OCI-LY1 (cell line): Measurements from ENCODE around the gene ADAM33.

Experiments
- H2AFZ ChIP-seq: fragments of 200-600 bp; sonication (generic), shearing (Covaris generic); 2 replicates; pipeline ENCODE4 v1.6.0; 2014; ENCODE audit warnings: antibody characterized with exemption, mild to moderate bottlenecking, low read length
- H3F3A ChIP-seq: fragments of 200-600 bp; sonication (generic), shearing (Covaris generic); 2 replicates; pipeline ENCODE4 v1.6.0; 2014; ENCODE audit warnings: mild to moderate bottlenecking, antibody characterized with exemption, low read length, moderate library complexity; ENCODE audit not compliant: insufficient read depth
- H3K27ac ChIP-seq: fragments of 200-600 bp; sonication (generic); 2 replicates; pipeline ENCODE4 v1.5.1; 2014; ENCODE audit warnings: low read length, mixed run types, mild to moderate bottlenecking, low read depth; ENCODE audit not compliant: poor library complexity, severe bottlenecking
- H3K27me3 ChIP-seq: fragments of 200-600 bp; sonication (generic); 2 replicates; pipeline ENCODE4 v1.6.0; 2014; ENCODE audit warnings: antibody characterized with exemption, mild to moderate bottlenecking, low read length, moderate library complexity; ENCODE audit not compliant: insufficient read depth
- H3K36me3 ChIP-seq: fragments of 200-600 bp; sonication (generic); 2 replicates; pipeline ENCODE4 v1.6.1; 2014; ENCODE audit warnings: mild to moderate bottlenecking, antibody characterized with exemption, low read length, moderate library complexity, mixed read lengths; ENCODE audit not compliant: insufficient read depth
- H3K4me1 ChIP-seq: fragments of 200-600 bp; sonication (generic); 2 replicates; pipeline ENCODE4 v1.5.1; 2014; ENCODE audit warnings: mild to moderate bottlenecking, low read length, moderate library complexity; ENCODE audit not compliant: insufficient read depth, severe bottlenecking
- H3K4me2 ChIP-seq: fragments of 200-600 bp; sonication (generic), shearing (Covaris generic); 2 replicates; pipeline ENCODE4 v1.6.1; 2014; ENCODE audit warnings: low read length
- H3K4me3 ChIP-seq: fragments of 200-600 bp; sonication (generic); 2 replicates; pipeline ENCODE4 v1.5.1; 2014; ENCODE audit warnings: low read length, low read depth, mild to moderate bottlenecking, mixed read lengths; ENCODE audit not compliant: poor library complexity, severe bottlenecking
- H3K79me2 ChIP-seq: fragments of 200-600 bp; shearing (Covaris generic); 2 replicates; pipeline ENCODE4 v1.6.1; 2016; ENCODE audit warnings: mixed run types, low read length, mixed read lengths; ENCODE audit not compliant: insufficient read depth
- H3K9ac ChIP-seq: fragments of 200-600 bp; sonication (generic), shearing (Covaris generic); 2 replicates; pipeline ENCODE4 v1.6.1; 2014; ENCODE audit warnings: mild to moderate bottlenecking, low read length, mixed read lengths
- H3K9me2 ChIP-seq: fragments of 200-600 bp; sonication (generic), shearing (Covaris generic); 2 replicates; pipeline ENCODE4 v1.6.1; 2014; ENCODE audit warnings: low read depth, mild to moderate bottlenecking, low read length, mixed read lengths
- H3K9me3 ChIP-seq: fragments of 200-600 bp; shearing (Covaris generic); 2 replicates; pipeline ENCODE4 v1.6.1; 2014; ENCODE audit warnings: low read length, mixed read lengths
- H4K20me1 ChIP-seq: fragments of 200-600 bp; sonication (generic), shearing (Covaris generic); 2 replicates; pipeline ENCODE4 v1.6.0; 2016; ENCODE audit warnings: mild to moderate bottlenecking, low read length; ENCODE audit not compliant: insufficient read depth
- EZH2 ChIP-seq: fragments of 200-600 bp; sonication (generic), shearing (Covaris generic); IDR thresholded peaks from 2 replicates; pipeline ENCODE4 v1.8.0; 2017; ENCODE audit warnings: borderline replicate concordance, mixed run types, mild to moderate bottlenecking, antibody characterized with exemption, low read length, moderate library complexity, mixed read lengths
- TF ChIP-seq, protein P1 (sequence below): fragments of 200-600 bp; sonication (generic), shearing (Covaris generic); IDR thresholded peaks from 2 replicates; pipeline ENCODE4 v1.5.1; 2017; ENCODE audit warnings: mild to moderate bottlenecking, antibody characterized with exemption, low read length, moderate library complexity, mixed read lengths

Gene ADAM33

GRCh38 chr20:3648951-3649350, 32.9 kb downstream of the ADAM33 start:
- no peak overlapping the region for H2AFZ ChIP-seq
- H3K9ac ChIP-seq, result no peak overlapping the region
- H3K79me2 ChIP-seq, result no peaks in the 10 kb centered on the region
- no peaks in the 10 kb centered on the region for H3K9me3 ChIP-seq
- H3K4me1 ChIP-seq, result peaks cover 29% of the 10 kb centered on the region
- no peak overlapping the region for H3K4me2 ChIP-seq
- no peaks in the 10 kb centered on the region for H3K9me2 ChIP-seq
- H3K27ac ChIP-seq, result no peak overlapping the region
- H3K4me3 ChIP-seq, result no peak overlapping the region
- no peak for TF ChIP-seq EZH2
- TF ChIP-seq, protein P1, sequence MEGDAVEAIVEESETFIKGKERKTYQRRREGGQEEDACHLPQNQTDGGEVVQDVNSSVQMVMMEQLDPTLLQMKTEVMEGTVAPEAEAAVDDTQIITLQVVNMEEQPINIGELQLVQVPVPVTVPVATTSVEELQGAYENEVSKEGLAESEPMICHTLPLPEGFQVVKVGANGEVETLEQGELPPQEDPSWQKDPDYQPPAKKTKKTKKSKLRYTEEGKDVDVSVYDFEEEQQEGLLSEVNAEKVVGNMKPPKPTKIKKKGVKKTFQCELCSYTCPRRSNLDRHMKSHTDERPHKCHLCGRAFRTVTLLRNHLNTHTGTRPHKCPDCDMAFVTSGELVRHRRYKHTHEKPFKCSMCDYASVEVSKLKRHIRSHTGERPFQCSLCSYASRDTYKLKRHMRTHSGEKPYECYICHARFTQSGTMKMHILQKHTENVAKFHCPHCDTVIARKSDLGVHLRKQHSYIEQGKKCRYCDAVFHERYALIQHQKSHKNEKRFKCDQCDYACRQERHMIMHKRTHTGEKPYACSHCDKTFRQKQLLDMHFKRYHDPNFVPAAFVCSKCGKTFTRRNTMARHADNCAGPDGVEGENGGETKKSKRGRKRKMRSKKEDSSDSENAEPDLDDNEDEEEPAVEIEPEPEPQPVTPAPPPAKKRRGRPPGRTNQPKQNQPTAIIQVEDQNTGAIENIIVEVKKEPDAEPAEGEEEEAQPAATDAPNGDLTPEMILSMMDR, result no peak
- no peaks in the 10 kb centered on the region for H3F3A ChIP-seq
- H3K36me3 ChIP-seq, result no peaks in the 10 kb centered on the region
- H4K20me1 ChIP-seq, result no peaks in the 10 kb centered on the region
- H3K27me3 ChIP-seq, result no peaks in the 10 kb centered on the region; the same call in 1 of the 2 replicates

- H3F3A ChIP-seq, result no peaks in the 10 kb centered on the region
Observed at GRCh38 chr20:3647473-3647872, 34.3 kb downstream of the ADAM33 start.

DNA sequence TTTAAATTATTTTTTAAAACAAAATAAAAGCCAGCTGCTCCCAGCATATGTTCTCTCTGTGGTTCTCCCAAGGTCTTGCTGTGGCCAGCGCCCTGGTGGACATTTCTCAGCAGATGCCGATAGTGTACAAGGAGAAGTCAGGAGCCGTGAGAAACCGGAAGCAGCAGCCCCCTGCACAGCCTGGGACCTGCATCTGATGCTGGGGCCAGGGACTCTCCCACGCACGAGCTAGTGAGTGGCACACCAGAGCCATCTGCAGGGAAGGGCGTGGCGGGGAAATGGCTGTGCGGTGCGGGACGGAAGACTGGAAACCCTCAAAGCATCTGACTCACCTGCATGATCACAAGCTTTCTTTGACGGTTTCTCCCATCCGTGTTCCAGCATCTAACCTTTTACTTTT, 35.2 kb downstream of the ADAM33 start:
- no peaks in the 10 kb centered on the region for H3K79me2 ChIP-seq
- no peak overlapping the region for H2AFZ ChIP-seq
- H3K27ac ChIP-seq, result no peak overlapping the region
- no peak overlapping the region for H3K4me3 ChIP-seq
- H3K27me3 ChIP-seq, result no peaks in the 10 kb centered on the region; the same call in 1 of the 2 replicates
- no peak overlapping the region for H3K4me2 ChIP-seq
- H3K36me3 ChIP-seq, result no peaks in the 10 kb centered on the region
- peaks cover 10% of the 10 kb centered on the region for H3K4me1 ChIP-seq
- H3F3A ChIP-seq, result no peaks in the 10 kb centered on the region
- no peaks in the 10 kb centered on the region for H4K20me1 ChIP-seq
- TF ChIP-seq, protein P1, result no peak
- no peak for TF ChIP-seq EZH2
- H3K9me2 ChIP-seq, result no peaks in the 10 kb centered on the region
- H3K9me3 ChIP-seq, result no peaks in the 10 kb centered on the region
- H3K9ac ChIP-seq, result no peak overlapping the region

More at GRCh38 chr20:3647473-3647872, 34.3 kb downstream of the ADAM33 start:
- no peak overlapping the region for H3K27ac ChIP-seq
- no peak overlapping the region for H2AFZ ChIP-seq
- H3K4me2 ChIP-seq, result no peak overlapping the region
- no peaks in the 10 kb centered on the region for H4K20me1 ChIP-seq
- TF ChIP-seq, protein P1, result no peak
- no peak for TF ChIP-seq EZH2
- H3K9me3 ChIP-seq, result no peaks in the 10 kb centered on the region
- no peaks in the 10 kb centered on the region for H3K9me2 ChIP-seq
- H3K27me3 ChIP-seq, result no peaks in the 10 kb centered on the region; the same call in 1 of the 2 replicates
- H3K4me3 ChIP-seq, result no peak overlapping the region
- no peaks in the 10 kb centered on the region for H3K79me2 ChIP-seq
- H3K36me3 ChIP-seq, result no peaks in the 10 kb centered on the region
- peaks cover 18% of the 10 kb centered on the region for H3K4me1 ChIP-seq
- H3K9ac ChIP-seq, result no peak overlapping the region
